ENCODE results near the gene NPFF.
"Not testable (repeated sequence)": the region's sequence is repeated elsewhere in the genome, so short reads cannot be mapped to it uniquely, and the experiment has no call there.

The NPFF gene

GRCh38 chr12:53484686-53485575 lies 22.4 kb downstream of the NPFF start:
- ChIA-PET POLR2A (no interaction called here), CTCF (no interaction called here)
- DNase-seq (ENCODE audit: extremely low spot score), result no peak
- no peak for TF ChIP-seq CTCF (IDR thresholded peaks at IDR 0.05; ENCODE audit: control extremely low read depth, extremely low read depth, low read depth, missing control alignments)

GRCh38 chr12:53483979-53484377 lies 23.3 kb downstream of the NPFF start:
- CTCF ChIA-PET, result interaction anchor here (1.3 to 3.0 kb wide), 4 partner anchors 11 to 132 kb away, joined by 4 to 20 read pairs (median 10); no protein-coding TSS in a partner anchor
- POLR2A ChIA-PET, result interaction anchor here (0.9 kb wide), 1 partner anchor 10 kb away, joined by 3 read pairs; no protein-coding TSS in a partner anchor
- DNase-seq (ENCODE audit: extremely low spot score), result no peak
- TF ChIP-seq CTCF (IDR thresholded peaks at IDR 0.05; ENCODE audit: control extremely low read depth, extremely low read depth, low read depth, missing control alignments), result no peak

GRCh38 chr12:53483225-53483978 lies 23.9 kb downstream of the NPFF start:
- TF ChIP-seq CTCF (IDR thresholded peaks at IDR 0.05; ENCODE audit: control extremely low read depth, extremely low read depth, low read depth, missing control alignments), result no peak
- DNase-seq (ENCODE audit: extremely low spot score), result no peak
- ChIA-PET CTCF (interaction anchor here (1.3 to 3.0 kb wide), 6 partner anchors 11 to 131 kb away, joined by 4 to 20 read pairs (median 8); partner anchors contain the start of gene TARBP2), POLR2A (interaction anchor here (0.9 to 1.0 kb wide), 2 partner anchors 10 to 19 kb away, joined by 3 read pairs; no protein-coding TSS in a partner anchor)

GRCh38 chr12:53482626-53483168 lies 24.6 kb downstream of the NPFF start:
- ChIA-PET POLR2A (interaction anchor here (1.0 to 2.7 kb wide), 2 partner anchors 8 to 18 kb away, joined by 3 to 12 read pairs; no protein-coding TSS in a partner anchor), CTCF (interaction anchor here (0.9 to 3.0 kb wide), 9 partner anchors 9 to 130 kb away, joined by 3 to 20 read pairs (median 7); partner anchors contain the start of gene TARBP2)
- no peak for DNase-seq (ENCODE audit: extremely low spot score)
- no peak for TF ChIP-seq CTCF (IDR thresholded peaks at IDR 0.05; ENCODE audit: control extremely low read depth, extremely low read depth, low read depth, missing control alignments)

- ChIA-PET POLR2A (interaction anchor here (2.7 kb wide), 1 partner anchor 8 kb away, joined by 12 read pairs; no protein-coding TSS in a partner anchor), CTCF (interaction anchor here (0.9 to 3.0 kb wide), 10 partner anchors 9 to 137 kb away, joined by 3 to 20 read pairs (median 6); partner anchors contain the start of gene TARBP2)
- DNase-seq (ENCODE audit: extremely low spot score), result no peak
- no peak for TF ChIP-seq CTCF (IDR thresholded peaks at IDR 0.05; ENCODE audit: control extremely low read depth, extremely low read depth, low read depth, missing control alignments)
These were observed 25.2 kb downstream of the NPFF start for GRCh38 chr12:53481939-53482586.

- POLR2A ChIA-PET, result interaction anchor here (2.7 kb wide), 1 partner anchor 9 kb away, joined by 12 read pairs; no protein-coding TSS in a partner anchor
- CTCF ChIA-PET, result interaction anchor here (0.8 to 3.0 kb wide), 11 partner anchors 8 to 136 kb away, joined by 3 to 20 read pairs (median 5); partner anchors contain the start of gene TARBP2
- not testable (repeated sequence) for DNase-seq (ENCODE audit: extremely low spot score)
These were observed 25.8 kb downstream of the NPFF start for GRCh38 chr12:53481458-53481857.
